HG03520 (cell line): Measurements from ENCODE around the gene SPARCL1.

ENCODE experiments used
- ATAC-seq: cut with Tn5 transposase; IDR thresholded peaks from one replicate; pipeline ENCODE4 v1.9.1; 2021; ENCODE audit warnings: mild to moderate bottlenecking, moderate library complexity; ENCODE audit not compliant: unreplicated experiment

SPARCL1 gene

GRCh38 chr4:87541956-87542709, 13.0 kb upstream of the SPARCL1 start:
- no peak for ATAC-seq

- no peak for ATAC-seq
These were observed 12.3 kb upstream of the SPARCL1 start for GRCh38 chr4:87541521-87541920.

- ATAC-seq, result no peak
These were observed 11.2 kb upstream of the SPARCL1 start for GRCh38 chr4:87540146-87541058.

DNA sequence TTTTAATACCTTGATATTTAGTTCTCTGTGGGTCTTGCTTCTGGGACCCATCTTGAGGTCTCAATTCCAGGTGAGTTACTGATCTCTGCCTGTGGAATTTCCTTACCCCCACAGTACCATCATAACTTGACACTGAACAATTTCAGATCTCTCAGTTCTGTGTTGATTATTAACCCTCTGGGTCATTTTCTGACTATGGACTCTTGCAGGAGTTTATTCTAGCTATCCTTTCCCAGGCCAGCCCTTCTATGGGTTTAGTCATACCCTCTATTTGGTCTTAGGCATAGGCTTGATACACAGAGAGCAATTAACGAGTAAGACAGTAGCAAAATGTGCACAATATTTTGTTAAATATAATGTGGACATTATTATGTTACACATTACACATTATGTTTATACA, 3.7 kb upstream of the SPARCL1 start:
- ATAC-seq, result no peak

DNA sequence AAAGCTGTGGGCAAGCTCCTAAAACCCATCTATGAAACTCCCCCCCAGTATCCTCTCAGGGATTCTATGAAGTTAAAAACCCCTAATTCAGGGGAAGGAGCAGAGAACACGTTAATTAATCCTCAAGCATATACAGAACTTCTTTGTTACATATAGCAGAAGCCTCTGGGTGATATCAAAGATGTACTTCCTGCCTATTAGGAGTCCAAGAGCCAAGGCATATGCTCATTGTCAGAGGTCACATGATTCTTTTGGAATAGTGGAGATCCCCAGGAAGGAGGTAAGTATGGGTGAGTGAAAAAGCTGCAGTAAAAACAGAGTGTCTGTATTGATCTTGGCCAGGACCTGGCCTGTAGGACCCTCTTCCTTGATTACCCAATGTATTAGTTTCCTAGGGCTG, 2.9 kb upstream of the SPARCL1 start:
- no peak for ATAC-seq

- ATAC-seq, result no peak
These were observed 2.4 kb upstream of the SPARCL1 start for GRCh38 chr4:87531621-87532020.

DNA sequence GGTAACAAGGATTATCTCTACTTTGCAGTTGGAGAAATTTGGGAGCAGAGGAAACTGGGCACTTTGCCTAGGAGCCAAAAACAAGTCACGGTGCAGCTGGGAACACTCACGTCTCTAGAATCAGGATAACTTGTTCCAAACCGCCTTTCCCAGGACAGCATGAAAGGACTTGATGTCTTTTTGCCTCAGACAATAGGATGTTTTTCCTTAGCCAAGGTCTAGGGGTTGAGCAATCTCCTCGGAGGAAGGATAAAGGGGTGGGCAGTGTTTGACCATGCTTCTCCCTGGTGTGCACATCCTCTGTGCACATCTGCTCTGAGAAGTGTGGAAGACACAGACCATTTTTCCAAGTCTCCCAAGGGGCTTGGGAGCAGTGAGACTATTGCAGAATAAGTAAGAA, 1.7 kb upstream of the SPARCL1 start:
- no peak for ATAC-seq

DNA sequence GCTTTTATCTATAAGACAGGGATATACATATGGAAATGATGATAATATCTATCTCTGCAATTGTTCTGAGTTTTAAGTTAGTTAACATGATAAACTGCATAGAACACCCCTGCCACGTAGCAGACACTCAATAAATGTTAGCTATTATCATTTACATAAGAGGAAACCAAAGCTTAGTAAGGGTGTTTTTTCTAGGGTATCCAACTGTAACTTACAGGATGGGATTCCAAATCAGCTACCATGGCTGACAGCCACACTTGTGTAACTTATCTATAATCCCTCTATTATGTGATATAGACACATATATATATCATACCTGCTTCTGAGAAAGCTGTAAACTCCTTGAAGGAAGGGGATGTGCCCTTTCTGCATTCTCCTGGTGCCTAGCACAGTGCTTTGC, 1.1 kb upstream of the SPARCL1 start:
- ATAC-seq, result no peak

- ATAC-seq, result no peak
These were observed 1.6 kb downstream of the SPARCL1 start for GRCh38 chr4:87527431-87528220.

- ATAC-seq, result no peak
These were observed 3.4 kb downstream of the SPARCL1 start for GRCh38 chr4:87525636-87526295.

- no peak for ATAC-seq
These were observed 4.7 kb downstream of the SPARCL1 start for GRCh38 chr4:87524456-87524855.

- no peak for ATAC-seq
These were observed 5.9 kb downstream of the SPARCL1 start for GRCh38 chr4:87523307-87523706.

DNA sequence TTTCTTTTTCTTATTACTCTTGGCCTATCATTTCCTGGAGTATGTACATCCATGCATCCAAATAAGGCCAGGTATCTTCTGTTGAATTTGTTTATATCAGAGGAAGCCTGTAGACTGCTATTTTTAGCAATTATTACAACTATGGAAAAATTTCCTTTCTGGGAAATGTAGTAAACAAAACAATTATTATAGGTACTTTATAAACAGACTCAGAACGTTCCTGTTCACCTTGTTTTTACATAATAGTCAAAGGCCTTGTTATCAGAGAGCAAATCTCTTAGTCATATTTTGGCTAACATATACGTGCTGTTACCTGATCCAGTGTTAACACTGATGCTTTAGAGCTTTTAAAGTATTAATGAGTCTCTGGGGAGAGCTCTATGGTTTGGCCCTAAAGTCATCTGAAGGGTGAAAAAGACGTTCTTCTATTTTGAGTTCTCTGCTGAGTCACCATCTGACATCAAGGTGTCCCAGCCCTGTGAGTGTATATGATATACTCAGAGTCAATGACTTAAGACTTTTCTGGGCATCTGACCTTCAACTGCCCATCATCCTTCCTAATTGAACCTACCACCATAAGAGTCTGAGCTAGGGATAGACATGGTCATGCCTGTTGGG, 7.3 kb downstream of the SPARCL1 start:
- ATAC-seq, result no peak

DNA sequence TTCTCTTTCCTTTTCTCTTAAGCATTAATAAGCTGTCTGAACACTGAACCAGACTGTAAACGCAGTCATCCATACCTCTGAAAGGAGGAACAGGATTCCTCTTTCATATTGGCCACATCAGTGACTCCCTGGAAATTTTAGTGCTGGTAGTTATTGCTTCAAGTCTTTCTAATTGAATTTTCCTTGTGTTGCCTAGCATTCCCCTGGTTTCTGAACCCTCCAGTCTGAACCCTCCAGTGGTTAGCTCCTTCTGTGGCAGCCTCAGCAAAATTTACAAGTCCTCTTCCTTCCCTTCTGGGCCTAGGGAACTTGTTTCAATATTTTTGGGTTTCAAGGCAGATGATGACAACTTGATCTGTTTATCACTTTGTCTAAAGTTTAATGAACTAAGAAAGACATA, 7.9 kb downstream of the SPARCL1 start:
- no peak for ATAC-seq

DNA sequence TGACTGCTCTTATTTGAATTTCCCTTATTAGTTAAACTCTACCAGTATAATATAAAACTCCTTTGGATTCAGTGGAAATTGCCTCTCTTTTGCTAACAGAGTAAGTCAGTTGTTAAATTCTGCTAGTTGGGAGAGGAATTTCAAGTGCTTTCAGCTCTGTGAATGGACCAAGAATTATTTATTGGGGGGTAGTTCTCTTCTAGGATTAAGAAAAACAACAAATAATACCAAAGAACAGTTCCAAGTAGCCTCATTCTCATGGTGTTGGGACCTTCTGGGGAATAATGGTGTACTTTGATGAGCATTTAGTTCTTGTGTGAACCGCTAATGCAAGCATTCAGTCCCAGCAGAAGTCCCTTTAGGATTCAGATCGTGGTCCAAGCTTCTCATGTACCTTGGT, 11.6 kb downstream of the SPARCL1 start:
- ATAC-seq, result no peak

- no peak for ATAC-seq
These were observed 12.5 kb downstream of the SPARCL1 start for GRCh38 chr4:87516683-87517082.

DNA sequence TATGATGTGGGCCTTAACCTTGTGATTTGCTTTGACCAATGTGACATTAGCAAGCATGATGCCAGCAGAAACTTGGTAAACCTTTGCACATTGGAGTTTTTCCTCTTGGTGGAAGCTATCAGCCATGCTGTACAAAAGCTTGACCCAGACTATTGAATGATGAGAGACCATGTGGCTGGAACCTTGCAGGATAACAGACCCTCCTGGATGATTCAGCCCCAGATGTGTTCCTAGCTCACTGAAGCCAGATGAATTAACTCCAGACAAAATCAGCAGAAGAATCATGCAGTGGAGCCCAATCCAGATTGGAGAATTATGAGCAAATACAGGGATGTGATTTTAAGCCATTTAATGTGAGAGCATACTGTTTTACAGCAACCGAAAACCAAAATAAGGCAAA, 16.8 kb downstream of the SPARCL1 start:
- no peak for ATAC-seq

GRCh38 chr4:87511500-87511899, 17.7 kb downstream of the SPARCL1 start:
- no peak for ATAC-seq

- ATAC-seq, result no peak
These were observed 18.4 kb downstream of the SPARCL1 start for GRCh38 chr4:87510747-87511146.

DNA sequence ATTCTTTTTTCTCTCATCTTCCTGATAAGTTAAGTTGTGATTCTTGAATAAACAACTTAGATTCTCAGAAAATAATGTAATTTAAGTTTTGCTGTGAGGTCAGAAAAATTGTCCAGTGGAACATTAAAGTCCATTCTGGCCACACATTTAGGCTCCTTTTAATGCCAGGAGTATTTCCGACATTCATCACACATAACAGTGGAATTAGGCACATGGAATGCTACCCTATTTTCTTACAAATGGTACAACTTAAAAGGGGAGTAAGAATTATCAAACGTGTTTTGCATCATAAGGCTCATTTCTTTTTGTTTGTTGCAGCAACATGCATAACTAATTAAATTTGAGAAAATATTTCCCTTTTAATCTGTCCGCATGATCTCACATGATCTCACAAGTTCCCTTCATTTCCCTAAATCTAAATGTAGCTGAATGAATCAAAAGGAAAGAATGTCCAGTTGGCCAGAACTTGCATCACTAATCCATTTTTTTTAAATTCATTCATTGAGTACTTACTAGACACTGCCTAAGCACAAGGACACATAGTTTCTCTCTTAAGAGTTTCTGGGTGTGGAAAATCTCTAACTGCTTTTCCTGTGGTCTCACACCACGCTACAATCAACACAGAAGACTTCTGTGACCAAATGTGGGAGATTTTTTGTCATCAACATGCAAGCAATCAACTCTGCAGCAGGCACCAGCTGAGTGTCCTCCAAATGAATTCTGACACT, 22.0 kb downstream of the SPARCL1 start:
- ATAC-seq, result no peak
